H1 (cell line): ENCODE results near the gene CYP39A1. TPM values are rescaled to one million over a fixed set of nuclear protein-coding genes. Genes with fewer than 3 reads are reported as not detected.

Experiments used
- CTCF ChIA-PET: fragments of 300-600 bp; sonication (Branson Sonifier 250); formaldehyde crosslinking; loops from one replicate; lab custom pipeline; 2021; ENCODE audit not compliant: partially characterized antibody; lab: Charles Lee
- POLR2A ChIA-PET: fragments of 300-600 bp; sonication (Branson Sonifier 250); formaldehyde crosslinking; loops from one replicate; lab custom pipeline; 2021; ENCODE audit warnings: inconsistent platforms; ENCODE audit not compliant: partially characterized antibody; lab: Charles Lee
- DNase-seq, 2 experiments: peaks; one replicate each; pipeline versions ENCODE4 v3.0.0 to v3.0.0-alpha.2; 2010 to 2022; ENCODE audit warnings: low spot score in 2 of 2, low read depth in 1 of 2, mixed read lengths in 1 of 2
- FAIRE-seq: peaks from 2 replicates; lab custom pipeline; 2011; peaks lifted over from hg19 to GRCh38; lab: Jason Lieb, UNC
- H2AFZ ChIP-seq: 2 replicates; pipeline ENCODE4 v1.8.1; 2012; ENCODE audit warnings: low read length, inconsistent platforms
- H2AK5ac ChIP-seq: 2 replicates; pipeline ENCODE4 v1.6.1; 2013; ENCODE audit warnings: low read depth, low read length
- H2BK120ac ChIP-seq: replicated peaks from 2 replicates; pipeline ENCODE3; 2013; ENCODE audit warnings: low read depth, low read length, inconsistent platforms
- H2BK12ac ChIP-seq: 2 replicates; pipeline ENCODE4 v1.6.1; 2013; ENCODE audit warnings: low read depth, low read length
- H2BK15ac ChIP-seq: 2 replicates; pipeline ENCODE4 v1.6.1; 2013; ENCODE audit warnings: low read length
- H2BK20ac ChIP-seq: 2 replicates; pipeline ENCODE4 v1.6.1; 2013; ENCODE audit warnings: low read length
- H2BK5ac ChIP-seq: 2 replicates; pipeline ENCODE4 v1.6.1; 2013; ENCODE audit warnings: low read depth, low read length
- H3K14ac ChIP-seq: 2 replicates; pipeline ENCODE4 v1.6.1; 2013; ENCODE audit warnings: inconsistent platforms; ENCODE audit not compliant: insufficient read length
- H3K18ac ChIP-seq: 2 replicates; pipeline ENCODE4 v1.6.1; 2013; ENCODE audit warnings: low read length; ENCODE audit errors: extremely low read depth
- H3K23ac ChIP-seq: 2 replicates; pipeline ENCODE4 v1.6.1; 2013; ENCODE audit warnings: inconsistent platforms; ENCODE audit not compliant: insufficient read length
- H3K23me2 ChIP-seq: 2 replicates; pipeline ENCODE4 v1.6.1; 2013; ENCODE audit warnings: low read depth, low read length
- H3K27ac ChIP-seq: 2 replicates; pipeline ENCODE4 v1.6.1; 2011; ENCODE audit warnings: low read depth, low read length, inconsistent platforms
- H3K27me3 ChIP-seq, 4 experiments: replicated peaks in 1 of 4; 1 replicate in 1 of 4; 2 replicates in 3 of 4; pipeline versions ENCODE4 v1.6.1 to v1.8.1; 2011 to 2013; ENCODE audit warnings: low read length in 3 of 4, mild to moderate bottlenecking in 3 of 4, inconsistent platforms in 2 of 4, mixed read lengths in 2 of 4, moderate library complexity in 1 of 4; ENCODE audit not compliant: control insufficient read depth in 3 of 4, insufficient read depth in 3 of 4; ENCODE audit errors: extremely low read depth in 1 of 4
- H3K36me3 ChIP-seq, 4 experiments: 2 replicates each; pipeline versions ENCODE4 v1.6.1 to v1.8.1; 2011 to 2013; ENCODE audit warnings: mild to moderate bottlenecking in 4 of 4, low read length in 3 of 4, moderate library complexity in 2 of 4, control low read depth in 1 of 4, inconsistent platforms in 1 of 4; ENCODE audit not compliant: insufficient read depth in 4 of 4, control insufficient read depth in 2 of 4
- H3K4ac ChIP-seq: replicated peaks from 2 replicates; pipeline ENCODE3; 2013; ENCODE audit warnings: low read length, low read depth, mixed read lengths, inconsistent platforms; ENCODE audit not compliant: insufficient read length
- H3K4me1 ChIP-seq, 4 experiments: replicated peaks in 1 of 4; 1 replicate in 1 of 4; 2 replicates in 3 of 4; pipeline versions ENCODE4 v1.6.1 to v1.8.1; 2011 to 2013; ENCODE audit warnings: low read length in 3 of 4, inconsistent platforms in 2 of 4, mixed read lengths in 1 of 4; ENCODE audit not compliant: insufficient read depth in 4 of 4, control insufficient read depth in 3 of 4
- H3K4me2 ChIP-seq, 2 experiments: 2 replicates each; pipeline versions ENCODE4 v1.6.1 to v1.8.1; 2011 to 2013; ENCODE audit warnings: low read depth in 2 of 2, low read length in 2 of 2, control low read depth in 1 of 2, inconsistent platforms in 1 of 2, mild to moderate bottlenecking in 1 of 2; ENCODE audit not compliant: insufficient read depth in 1 of 2
- H3K4me3 ChIP-seq, 4 experiments: fragments of 200-600, 300-600 bp in 1 of 4; sonication (generic), shearing (Covaris generic), sonication (Bioruptor Twin) in 1 of 4; 2 replicates each; pipeline versions ENCODE4 v1.5.1 to v1.8.1; 2011 to 2016; ENCODE audit warnings: low read length in 4 of 4, low read depth in 3 of 4, control low read depth in 2 of 4, inconsistent platforms in 2 of 4, mild to moderate bottlenecking in 2 of 4, mixed read lengths in 1 of 4, moderate library complexity in 1 of 4; ENCODE audit not compliant: insufficient read depth in 2 of 4; ENCODE audit errors: extremely low read depth in 1 of 4
- H3K56ac ChIP-seq: replicated peaks from 2 replicates; pipeline ENCODE3; 2013; ENCODE audit warnings: low read depth, mild to moderate bottlenecking, mixed read lengths, low read length, inconsistent platforms; ENCODE audit not compliant: insufficient read length
- H3K79me1 ChIP-seq: 2 replicates; pipeline ENCODE4 v1.6.1; 2013; ENCODE audit warnings: low read depth, low read length, control low read depth
- H3K79me2 ChIP-seq, 2 experiments: 2 replicates each; pipeline versions ENCODE4 v1.6.1 to v1.8.1; 2012 to 2013; ENCODE audit warnings: low read length in 2 of 2, mild to moderate bottlenecking in 2 of 2, inconsistent platforms in 1 of 2; ENCODE audit not compliant: insufficient read depth in 2 of 2, control insufficient read depth in 1 of 2
- H3K9ac ChIP-seq, 4 experiments: replicated peaks in 1 of 4; 1 replicate in 1 of 4; 2 replicates in 3 of 4; pipeline versions ENCODE4 v1.6.1 to v1.8.1; 2011 to 2013; ENCODE audit warnings: low read depth in 3 of 4, low read length in 3 of 4, control low read depth in 2 of 4, mild to moderate bottlenecking in 2 of 4, moderate library complexity in 2 of 4, inconsistent platforms in 1 of 4; ENCODE audit errors: extremely low read depth in 1 of 4
- H3K9me3 ChIP-seq, 2 experiments: 2 replicates each; pipeline versions ENCODE4 v1.6.1 to v1.8.1; 2012 to 2013; ENCODE audit warnings: mild to moderate bottlenecking in 2 of 2, moderate library complexity in 2 of 2, control low read depth in 1 of 2, inconsistent platforms in 1 of 2, low read depth in 1 of 2, low read length in 1 of 2, mixed read lengths in 1 of 2; ENCODE audit not compliant: insufficient read depth in 2 of 2
- H4K20me1 ChIP-seq, 2 experiments: replicated peaks in 1 of 2; 2 replicates each; pipeline versions ENCODE3 to v1.8.1; 2011 to 2013; ENCODE audit warnings: inconsistent platforms in 2 of 2, low read length in 2 of 2, mild to moderate bottlenecking in 1 of 2; ENCODE audit not compliant: insufficient read depth in 2 of 2, control insufficient read depth in 1 of 2
- H4K5ac ChIP-seq: 2 replicates; pipeline ENCODE4 v1.6.1; 2013; ENCODE audit warnings: low read length, low read depth, mixed read lengths, inconsistent platforms; ENCODE audit not compliant: insufficient read length
- H4K8ac ChIP-seq: 2 replicates; pipeline ENCODE4 v1.8.0; 2013; ENCODE audit warnings: mild to moderate bottlenecking, moderate library complexity, low read length, inconsistent platforms; ENCODE audit not compliant: insufficient read depth; ENCODE audit errors: extremely low read depth
- H4K91ac ChIP-seq: replicated peaks from 2 replicates; pipeline ENCODE3; 2013; ENCODE audit warnings: low read length, mixed read lengths, inconsistent platforms; ENCODE audit not compliant: insufficient read length
- CTCF ChIP-seq, 3 experiments: IDR thresholded peaks; 1 replicate in 2 of 3; 2 replicates in 1 of 3; pipeline versions ENCODE4 v1.5.1 to v1.6.1; 2011; ENCODE audit warnings: low read length in 3 of 3, mild to moderate bottlenecking in 3 of 3, inconsistent platforms in 2 of 3, low read depth in 1 of 3, moderate library complexity in 1 of 3; ENCODE audit not compliant: insufficient read depth in 1 of 3; ENCODE audit errors: control extremely low read depth in 1 of 3
- WGBS, 2 experiments: shearing (Covaris generic) in 1 of 2; methylation state at CpG; one replicate each; pipeline versions ENCODE4 v1.1.6 to v1.1.7; 2013 to 2015; ENCODE audit warnings: low lambda C conversion rate in 2 of 2, mixed read lengths in 2 of 2, inconsistent platforms in 1 of 2, low coverage in 1 of 2, missing lambda C conversion rate in 1 of 2; ENCODE audit not compliant: insufficient replicate concordance in 2 of 2, insufficient coverage in 1 of 2, insufficient read length in 1 of 2; ENCODE audit errors: extremely low coverage in 1 of 2, missing lambda C conversion rate in 1 of 2; 5-methylcytosine and 5-hydroxymethylcytosine counted together
- polyA plus RNA-seq, 7 experiments: library from polyadenylated mRNA; depleted of rRNA in 3 of 7; stranded (reverse) in 5 of 7; unstranded in 2 of 7; fragments of >200 nt in 5 of 7; fragments of 200-250 nt in 2 of 7; gene quantifications; 1 replicate in 5 of 7; 2 replicates in 1 of 7; 4 replicates in 1 of 7; pipeline versions ENCODE4 v1.2.1 to v1.2.3, GENCODE V29; 2011 to 2013; ENCODE audit warnings: missing spikeins in 2 of 7, mixed read lengths in 2 of 7
- total RNA-seq: library from RNA; stranded (reverse); fragmentation: NEBNext Ultra II Directional; extraction: Animal tissue kit (Norgen Biotek cat#: 25700); gene quantifications from 2 replicates; pipeline ENCODE4 v1.2.1, GENCODE V29; 2021

Gene CYP39A1
- total and polyA plus RNA-seq, 2 of the 8 experiments (the other 6 are each of a cell fraction or from before 2014, with no cell fraction given), result 0.71 to 2.4 TPM

GRCh38 chr6:46612645-46613044 is 40.0 kb downstream of the CYP39A1 start:
- Histone ChIP-seq H3K27ac (no peak overlapping the region), H4K5ac (no peak overlapping the region), H2AK5ac (no peak overlapping the region), H2BK20ac (no peak overlapping the region), H3K4ac (no peak overlapping the region), H4K91ac (no peak overlapping the region), H2BK5ac (no peak overlapping the region), H3K4me3 (no peak overlapping the region), H3K79me2 (no peaks in the 10 kb centered on the region), H3K9me3 (no peaks in the 10 kb centered on the region), H3K4me1 (no peaks in the 10 kb centered on the region), H4K8ac (no peak overlapping the region), H2AFZ (no peak overlapping the region), H3K36me3 (no peaks in the 10 kb centered on the region), H3K18ac (no peak overlapping the region), H2BK12ac (no peak overlapping the region), H3K27me3 (no peaks in the 10 kb centered on the region; a peak in 1 of 7 replicates), H3K4me2 (no peak overlapping the region), H3K9ac (no peak overlapping the region), H3K23me2 (no peaks in the 10 kb centered on the region), H2BK120ac (no peak overlapping the region), H3K14ac (no peak overlapping the region), H3K79me1 (no peaks in the 10 kb centered on the region), H2BK15ac (no peak overlapping the region), H3K56ac (no peak overlapping the region), H3K23ac (no peak overlapping the region), H4K20me1 (no peaks in the 10 kb centered on the region)
- TF ChIP-seq CTCF (IDR thresholded peaks at IDR 0.05; ENCODE audit: control extremely low read depth in 1 of 3, insufficient read depth in 1 of 3, low read depth in 1 of 3, low read length in 3 of 3), result no peak
- FAIRE-seq (no peak), DNase-seq (no peak)
- ChIA-PET POLR2A (no interaction called here), CTCF (interaction anchor here (0.9 to 1.2 kb wide), 2 partner anchors 10 to 12 kb away, joined by 3 to 4 read pairs; no protein-coding TSS in a partner anchor)
- 100% methylated on average over 2 of the region's 2 CpGs; no CpG with 5 or more reads in 1 of the 2 experiments for WGBS, 2 experiments
